CMK (cell line): ENCODE measurements around the gene OAF.
"Not testable (repeated sequence)": the region's sequence is repeated elsewhere in the genome, so short reads cannot be mapped to it uniquely, and the experiment has no call there.

ENCODE experiments used
- DNase-seq: peaks from one replicate; pipeline ENCODE4 v3.0.0-alpha.2; 2010; ENCODE audit warnings: low read depth

The OAF gene

GRCh38 chr11:120273956-120274355, 63.1 kb downstream of the OAF start:
- DNase-seq: not testable (repeated sequence)

GRCh38 chr11:120279502-120279901, 68.7 kb downstream of the OAF start:
- no peak for DNase-seq
